Muscle of leg (tissue), 11 donors: ENCODE results near the gene PTPRN2. TPM values are rescaled to one million over a fixed set of nuclear protein-coding genes. Genes with fewer than 3 reads are reported as not detected.
"Not testable (repeated sequence)": the region's sequence is repeated elsewhere in the genome, so short reads cannot be mapped to it uniquely, and the experiment has no call there.

Source experiments
- DNase-seq: peaks from one replicate; pipeline ENCODE4 v3.0.0; 2013
- H3K27ac ChIP-seq: one replicate; pipeline ENCODE4 v1.5.1; 2013; ENCODE audit warnings: mild to moderate bottlenecking, low read length, control low read depth
- H3K27me3 ChIP-seq: one replicate; pipeline ENCODE4 v1.6.1; 2013; ENCODE audit warnings: low read length; ENCODE audit not compliant: control insufficient read depth, insufficient read depth
- H3K36me3 ChIP-seq: one replicate; pipeline ENCODE4 v1.6.1; 2013; ENCODE audit warnings: low read length; ENCODE audit not compliant: control insufficient read depth, insufficient read depth
- H3K4me1 ChIP-seq: one replicate; pipeline ENCODE4 v1.6.1; 2013; ENCODE audit warnings: low read length; ENCODE audit not compliant: control insufficient read depth, insufficient read depth
- H3K4me3 ChIP-seq: one replicate; pipeline ENCODE4 v1.5.1; 2013; ENCODE audit warnings: low read length, control low read depth
- H3K9me3 ChIP-seq: replicated peaks from 2 replicates; pipeline ENCODE4 v1.6.1; 2013; ENCODE audit warnings: low read depth, low read length; ENCODE audit not compliant: control insufficient read depth
- WGBS: methylation state at CpG from one replicate; pipeline ENCODE4 v1.1.5; 2013; ENCODE audit warnings: missing lambda C conversion rate; ENCODE audit not compliant: insufficient coverage; 5-methylcytosine and 5-hydroxymethylcytosine counted together
- polyA plus RNA-seq, 8 donors: library from polyadenylated mRNA; unstranded; fragments of 120-200 nt; gene quantifications; one replicate each; pipeline versions ENCODE4 v1.2.1 to v1.2.3, GENCODE V29; 2013; ENCODE audit warnings: inconsistent platforms in 1 of 8, low replicate concordance in 1 of 8; ENCODE audit not compliant: insufficient read length in 8 of 8, insufficient read depth in 1 of 8
- total RNA-seq: library from RNA; stranded (reverse); fragments of 120-200 nt; gene quantifications from one replicate; pipeline ENCODE4 v1.2.4, GENCODE V29; 2013

The PTPRN2 gene
- total and polyA plus RNA-seq, 9 donors, result 1.4 to 2.9 (median 2.3) TPM

- no peak overlapping the region for H3K27ac ChIP-seq
- peaks cover 2% of the 10 kb centered on the region for H3K27me3 ChIP-seq
- H3K4me3 ChIP-seq, result no peak overlapping the region
- WGBS, result 69% methylated on average over 3 of the region's 4 CpGs
- H3K4me1 ChIP-seq, result no peaks in the 10 kb centered on the region
- H3K9me3 ChIP-seq, result peaks cover 4% of the 10 kb centered on the region
- no peaks in the 10 kb centered on the region for H3K36me3 ChIP-seq
- no peak for DNase-seq
Observed at GRCh38 chr7:158519633-158520174, 67.9 kb downstream of the PTPRN2 start.

- DNase-seq, result no peak
- Histone ChIP-seq H3K27me3 (peaks cover 2% of the 10 kb centered on the region), H3K36me3 (no peaks in the 10 kb centered on the region), H3K9me3 (peaks cover 4% of the 10 kb centered on the region), H3K27ac (no peak overlapping the region), H3K4me1 (no peaks in the 10 kb centered on the region), H3K4me3 (no peak overlapping the region)
- 69% methylated on average over 2 of the region's 7 CpGs for WGBS
Observed at GRCh38 chr7:158518980-158519632, 68.5 kb downstream of the PTPRN2 start.

GRCh38 chr7:158517571-158517970 lies 70.1 kb downstream of the PTPRN2 start:
- Histone ChIP-seq H3K4me3 (no peak overlapping the region), H3K36me3 (no peaks in the 10 kb centered on the region), H3K27me3 (peaks cover 2% of the 10 kb centered on the region), H3K9me3 (no peaks in the 10 kb centered on the region), H3K27ac (no peak overlapping the region), H3K4me1 (no peaks in the 10 kb centered on the region)
- DNase-seq, result no peak
- WGBS, result 77% methylated on average over 4 of the region's 4 CpGs

- Histone ChIP-seq H3K4me1 (no peaks in the 10 kb centered on the region), H3K27me3 (peaks cover 2% of the 10 kb centered on the region), H3K4me3 (no peak overlapping the region), H3K27ac (no peak overlapping the region), H3K9me3 (peaks cover 5% of the 10 kb centered on the region), H3K36me3 (no peaks in the 10 kb centered on the region)
- 88% methylated on average over 11 of the region's 11 CpGs for WGBS
- DNase-seq, result no peak
Observed at GRCh38 chr7:158517072-158517471, 70.6 kb downstream of the PTPRN2 start.

GRCh38 chr7:158516524-158516923 lies 71.1 kb downstream of the PTPRN2 start:
- no peak overlapping the region for H3K4me3 ChIP-seq
- H3K4me1 ChIP-seq, result no peaks in the 10 kb centered on the region
- peaks cover 10% of the 10 kb centered on the region for H3K9me3 ChIP-seq
- WGBS, result 92% methylated on average over 2 of the region's 2 CpGs
- DNase-seq, result no peak
- H3K36me3 ChIP-seq, result no peaks in the 10 kb centered on the region
- H3K27ac ChIP-seq, result no peak overlapping the region
- H3K27me3 ChIP-seq, result peaks cover 2% of the 10 kb centered on the region

- WGBS, result no CpG with 5 or more reads among the region's 6 CpGs
- no peaks in the 10 kb centered on the region for H3K27me3 ChIP-seq
- H3K36me3 ChIP-seq, result no peaks in the 10 kb centered on the region
- H3K4me1 ChIP-seq, result no peaks in the 10 kb centered on the region
- H3K9me3 ChIP-seq, result peaks cover 14% of the 10 kb centered on the region
- no peak overlapping the region for H3K4me3 ChIP-seq
- DNase-seq, result no peak
- no peak overlapping the region for H3K27ac ChIP-seq
Observed at GRCh38 chr7:158512869-158513268, 74.8 kb downstream of the PTPRN2 start.

GRCh38 chr7:158512042-158512441 lies 75.6 kb downstream of the PTPRN2 start:
- H3K27me3 ChIP-seq, result no peaks in the 10 kb centered on the region
- H3K27ac ChIP-seq, result no peak overlapping the region
- no peaks in the 10 kb centered on the region for H3K4me1 ChIP-seq
- no peak overlapping the region for H3K4me3 ChIP-seq
- DNase-seq, result no peak
- H3K36me3 ChIP-seq, result no peaks in the 10 kb centered on the region
- peaks cover 14% of the 10 kb centered on the region for H3K9me3 ChIP-seq
- 65% methylated on average over 4 of the region's 6 CpGs for whole genome bisulfite sequencing

- DNase-seq, result no peak
- Histone ChIP-seq H3K27me3 (peaks cover 2% of the 10 kb centered on the region), H3K4me3 (no peak overlapping the region), H3K4me1 (no peaks in the 10 kb centered on the region), H3K27ac (no peak overlapping the region), H3K36me3 (no peaks in the 10 kb centered on the region), H3K9me3 (peaks cover 14% of the 10 kb centered on the region)
- WGBS, result 73% methylated on average over 10 of the region's 27 CpGs
Observed at GRCh38 chr7:158508802-158509385, 78.7 kb downstream of the PTPRN2 start.

GRCh38 chr7:158508321-158508720 lies 79.3 kb downstream of the PTPRN2 start:
- H3K27me3 ChIP-seq, H3K36me3 ChIP-seq, H3K4me3 ChIP-seq, DNase-seq, H3K4me1 ChIP-seq, H3K27ac ChIP-seq: not testable (repeated sequence)
- H3K9me3 ChIP-seq, result peaks cover 14% of the 10 kb centered on the region
- 72% methylated on average over 2 of the region's 16 CpGs for WGBS

- WGBS, result 61% methylated on average over 15 of the region's 15 CpGs
Observed at GRCh38 chr7:158507917-158508316, 79.7 kb downstream of the PTPRN2 start.

More at GRCh38 chr7:158507917-158508316, 79.7 kb downstream of the PTPRN2 start:
- no peak overlapping the region for H3K4me3 ChIP-seq
- H3K36me3 ChIP-seq, result no peaks in the 10 kb centered on the region
- peaks cover 14% of the 10 kb centered on the region for H3K9me3 ChIP-seq
- H3K4me1 ChIP-seq, result no peaks in the 10 kb centered on the region
- H3K27me3 ChIP-seq, result peaks cover 2% of the 10 kb centered on the region
- no peak overlapping the region for H3K27ac ChIP-seq
- DNase-seq, result no peak
